ENCODE measurements around the gene SPATC1L. TPM values are rescaled to one million over a fixed set of nuclear protein-coding genes. Genes with fewer than 3 reads are reported as not detected.

Gene SPATC1L
- total and polyA plus RNA-seq, 8 donors, result 5.0 to 17.7 (median 12.8) TPM

- H3K4me3 ChIP-seq, result no peak overlapping the region
- H3K36me3 ChIP-seq, result peaks cover 0 to 82% of the 10 kb centered on the region in 2 donors
- H3K27ac ChIP-seq, result no peak overlapping the region
- H3K27me3 ChIP-seq, result no peaks in the 10 kb centered on the region
- TF ChIP-seq CTCF (IDR thresholded peaks at IDR 0.05), result no peak
- intact Hi-C loops (cut with DNase I), result no loop called here
- DNase-seq (no peak), ATAC-seq (no peak)
- no peaks in the 10 kb centered on the region for H3K4me1 ChIP-seq
- no peaks in the 10 kb centered on the region for H3K9me3 ChIP-seq
Measured at GRCh38 chr21:46196733-46197132, 12.5 kb upstream of the SPATC1L start.

GRCh38 chr21:46195595-46196195 is 11.4 kb upstream of the SPATC1L start:
- Histone ChIP-seq H3K27ac (no peak overlapping the region), H3K4me1 (no peaks in the 10 kb centered on the region), H3K4me3 (no peak overlapping the region), H3K36me3 (peaks cover 0 to 91% of the 10 kb centered on the region in 2 donors), H3K27me3 (no peaks in the 10 kb centered on the region), H3K9me3 (no peaks in the 10 kb centered on the region)
- no peak for DNase-seq
- intact Hi-C loops (cut with DNase I), result no loop called here
- no peak for TF ChIP-seq CTCF (IDR thresholded peaks at IDR 0.05)
- no peak for ATAC-seq

- intact Hi-C loops (cut with DNase I), result no loop called here
- Histone ChIP-seq H3K4me3 (no peak overlapping the region), H3K9me3 (no peaks in the 10 kb centered on the region), H3K27me3 (no peaks in the 10 kb centered on the region), H3K4me1 (peaks cover 0 to 5% of the 10 kb centered on the region in 2 donors), H3K36me3 (peaks cover 0 to 91% of the 10 kb centered on the region in 2 donors), H3K27ac (no peak overlapping the region)
- no peak for TF ChIP-seq CTCF (IDR thresholded peaks at IDR 0.05)
- DNase-seq (no peak), ATAC-seq (no peak)
Measured at GRCh38 chr21:46194374-46195334, 10.4 kb upstream of the SPATC1L start.

GRCh38 chr21:46193829-46194373 is 9.6 kb upstream of the SPATC1L start:
- no peak for DNase-seq
- H3K4me3 ChIP-seq, result no peak overlapping the region
- ATAC-seq, result no peak
- no peak overlapping the region for H3K27ac ChIP-seq
- intact Hi-C loops (cut with DNase I), result no loop called here
- peaks cover 0 to 12% of the 10 kb centered on the region in 2 donors for H3K4me1 ChIP-seq
- no peak for TF ChIP-seq CTCF (IDR thresholded peaks at IDR 0.05)
- no peaks in the 10 kb centered on the region for H3K9me3 ChIP-seq
- H3K36me3 ChIP-seq, result peaks cover 0 to 91% of the 10 kb centered on the region in 2 donors
- H3K27me3 ChIP-seq, result no peaks in the 10 kb centered on the region
